IPS-20b (cell line): ENCODE measurements around the gene L1TD1.
"Not testable (repeated sequence)": the region's sequence is repeated elsewhere in the genome, so short reads cannot be mapped to it uniquely, and the experiment has no call there.

ENCODE experiments used
- H3K27ac ChIP-seq: one replicate; pipeline ENCODE4 v1.5.1; 2013; ENCODE audit warnings: low read length
- H3K27me3 ChIP-seq: 2 replicates; pipeline ENCODE4 v1.6.1; 2013; ENCODE audit warnings: mild to moderate bottlenecking, low read length, inconsistent platforms; ENCODE audit not compliant: insufficient read depth
- H3K36me3 ChIP-seq: 2 replicates; pipeline ENCODE4 v1.6.1; 2013; ENCODE audit warnings: low read depth, mild to moderate bottlenecking, inconsistent platforms, low read length, moderate library complexity; ENCODE audit not compliant: insufficient read depth
- H3K4me1 ChIP-seq: 2 replicates; pipeline ENCODE4 v1.6.1; 2013; ENCODE audit warnings: mild to moderate bottlenecking, control low read depth, inconsistent platforms, low read length, moderate library complexity; ENCODE audit not compliant: insufficient read depth
- H3K4me3 ChIP-seq: 2 replicates; pipeline ENCODE4 v1.5.1; 2013; ENCODE audit warnings: mild to moderate bottlenecking, low read length, inconsistent platforms
- H3K9ac ChIP-seq: 2 replicates; pipeline ENCODE4 v1.6.1; 2013; ENCODE audit warnings: low read depth, mild to moderate bottlenecking, inconsistent platforms, low read length, moderate library complexity
- H3K9me3 ChIP-seq: 2 replicates; pipeline ENCODE4 v1.6.1; 2013; ENCODE audit warnings: mild to moderate bottlenecking, low read depth, low read length, inconsistent platforms; ENCODE audit not compliant: insufficient read depth

Gene L1TD1

GRCh38 chr1:62208087-62208486 lies 13.4 kb downstream of the L1TD1 start:
- H3K27me3 ChIP-seq, result no peaks in the 10 kb centered on the region
- 0 out of 2 replicates have a peak, but pooled peaks cover 3% of the 10 kb centered on the region for H3K4me1 ChIP-seq
- H3K36me3 ChIP-seq, result peaks cover 90% of the 10 kb centered on the region
- no peak overlapping the region for H3K4me3 ChIP-seq
- no peak overlapping the region for H3K9ac ChIP-seq
- peaks cover 10% of the 10 kb centered on the region; the same call in 1 of the 2 replicates for H3K9me3 ChIP-seq
- no peak overlapping the region for H3K27ac ChIP-seq

DNA sequence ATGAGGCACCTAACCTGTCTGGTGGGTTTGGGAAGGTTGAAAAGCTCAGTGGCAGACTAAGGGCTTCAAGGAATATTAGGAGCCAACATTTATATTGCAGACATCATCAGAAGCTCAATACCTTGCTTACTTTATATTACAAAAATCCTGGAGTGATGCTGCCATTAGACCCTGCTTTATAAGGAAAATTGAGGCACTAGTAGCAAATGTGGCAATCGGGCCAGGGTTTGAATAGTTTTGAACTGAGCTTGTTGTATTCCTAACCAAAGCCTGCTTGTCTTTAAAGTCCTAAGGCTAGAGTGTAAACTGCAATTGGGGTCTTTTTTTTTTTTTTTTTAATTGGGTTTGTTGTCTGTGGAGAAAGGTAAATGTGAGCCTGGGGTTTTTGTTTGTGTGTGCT lies 14.3 kb downstream of the L1TD1 start:
- Histone ChIP-seq H3K27me3 (no peaks in the 10 kb centered on the region), H3K9me3 (peaks cover 10% of the 10 kb centered on the region; the same call in 1 of the 2 replicates), H3K4me3 (no peak overlapping the region), H3K27ac (no peak overlapping the region), H3K4me1 (0 out of 2 replicates have a peak, but pooled peaks cover 3% of the 10 kb centered on the region), H3K36me3 (peaks cover 82% of the 10 kb centered on the region), H3K9ac (no peak overlapping the region)

DNA sequence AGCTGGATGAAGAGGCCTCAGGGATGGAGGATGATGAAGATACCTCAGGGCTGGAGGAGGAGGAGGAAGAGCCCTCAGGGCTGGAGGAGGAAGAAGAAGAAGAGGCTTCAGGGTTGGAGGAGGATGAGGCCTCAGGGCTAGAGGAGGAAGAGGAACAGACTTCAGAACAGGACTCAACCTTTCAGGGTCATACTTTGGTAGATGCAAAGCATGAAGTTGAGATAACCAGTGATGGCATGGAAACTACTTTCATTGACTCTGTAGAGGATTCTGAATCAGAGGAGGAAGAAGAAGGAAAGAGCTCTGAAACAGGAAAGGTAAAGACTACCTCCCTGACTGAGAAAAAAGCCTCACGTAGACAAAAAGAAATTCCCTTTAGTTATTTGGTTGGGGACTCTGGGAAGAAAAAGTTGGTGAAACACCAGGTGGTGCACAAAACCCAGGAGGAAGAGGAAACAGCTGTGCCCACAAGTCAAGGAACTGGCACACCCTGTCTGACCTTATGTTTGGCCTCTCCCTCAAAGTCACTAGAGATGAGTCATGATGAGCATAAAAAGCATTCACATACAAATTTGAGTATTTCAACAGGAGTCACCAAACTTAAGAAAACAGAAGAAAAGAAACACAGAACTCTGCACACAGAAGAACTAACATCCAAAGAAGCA lies 15.4 kb downstream of the L1TD1 start:
- Histone ChIP-seq H3K36me3 (peaks cover 71% of the 10 kb centered on the region), H3K9ac (no peak overlapping the region), H3K27ac (no peak overlapping the region)

DNA sequence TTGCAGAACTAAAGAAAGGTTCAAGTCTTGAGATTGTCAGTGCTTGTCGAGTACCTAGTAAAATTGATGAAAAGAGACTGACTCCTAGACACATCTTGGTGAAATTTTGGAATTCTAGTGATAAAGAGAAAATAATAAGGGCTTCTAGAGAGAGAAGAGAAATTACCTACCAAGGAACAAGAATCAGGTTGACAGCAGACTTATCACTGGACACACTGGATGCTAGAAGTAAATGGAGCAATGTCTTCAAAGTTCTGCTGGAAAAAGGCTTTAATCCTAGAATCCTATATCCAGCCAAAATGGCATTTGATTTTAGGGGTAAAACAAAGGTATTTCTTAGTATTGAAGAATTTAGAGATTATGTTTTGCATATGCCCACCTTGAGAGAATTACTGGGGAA lies 16.3 kb downstream of the L1TD1 start:
- H3K9me3 ChIP-seq, result peaks cover 10% of the 10 kb centered on the region; the same call in 1 of the 2 replicates
- no peak overlapping the region for H3K4me3 ChIP-seq
- H3K27me3 ChIP-seq, result no peaks in the 10 kb centered on the region
- no peak overlapping the region for H3K27ac ChIP-seq
- H3K4me1 ChIP-seq, result no peaks in the 10 kb centered on the region
- H3K36me3 ChIP-seq, result peaks cover 63% of the 10 kb centered on the region
- H3K9ac ChIP-seq, result no peak overlapping the region

More for the DNA sequence above, 15.4 kb downstream of the L1TD1 start:
- Histone ChIP-seq H3K9me3 (peaks cover 10% of the 10 kb centered on the region; the same call in 1 of the 2 replicates), H3K27me3 (no peaks in the 10 kb centered on the region), H3K4me1 (no peaks in the 10 kb centered on the region), H3K4me3 (no peak overlapping the region)

GRCh38 chr1:62212411-62212810 lies 17.8 kb downstream of the L1TD1 start:
- Histone ChIP-seq H3K27ac (no peak overlapping the region), H3K4me1 (no peaks in the 10 kb centered on the region), H3K27me3 (no peaks in the 10 kb centered on the region), H3K36me3 (peaks cover 48% of the 10 kb centered on the region), H3K4me3 (no peak overlapping the region), H3K9me3 (peaks cover 10% of the 10 kb centered on the region; the same call in 1 of the 2 replicates), H3K9ac (no peak overlapping the region)

- H3K9ac ChIP-seq, result no peak overlapping the region
- no peaks in the 10 kb centered on the region for H3K4me1 ChIP-seq
- H3K27ac ChIP-seq, result no peak overlapping the region
- H3K9me3 ChIP-seq, result peaks cover 10% of the 10 kb centered on the region; the same call in 1 of the 2 replicates
- peaks cover 44% of the 10 kb centered on the region for H3K36me3 ChIP-seq
- H3K27me3 ChIP-seq, result no peaks in the 10 kb centered on the region
- no peak overlapping the region for H3K4me3 ChIP-seq
Measured at GRCh38 chr1:62213075-62213914, 18.6 kb downstream of the L1TD1 start.

- Histone ChIP-seq H3K36me3 (peaks cover 16% of the 10 kb centered on the region), H3K9me3 (no peaks in the 10 kb centered on the region), H3K27me3 (no peaks in the 10 kb centered on the region), H3K9ac (no peak overlapping the region), H3K4me1 (no peaks in the 10 kb centered on the region), H3K27ac (no peak overlapping the region), H3K4me3 (no peak overlapping the region)
Measured at GRCh38 chr1:62218604-62219003, 24.0 kb downstream of the L1TD1 start.

GRCh38 chr1:62220456-62220855 lies 25.8 kb downstream of the L1TD1 start:
- not testable (repeated sequence) for H3K4me3 ChIP-seq, H3K9me3 ChIP-seq, H3K27ac ChIP-seq, H3K9ac ChIP-seq, H3K4me1 ChIP-seq, H3K27me3 ChIP-seq
- H3K36me3 ChIP-seq, result peaks cover 28% of the 10 kb centered on the region

DNA sequence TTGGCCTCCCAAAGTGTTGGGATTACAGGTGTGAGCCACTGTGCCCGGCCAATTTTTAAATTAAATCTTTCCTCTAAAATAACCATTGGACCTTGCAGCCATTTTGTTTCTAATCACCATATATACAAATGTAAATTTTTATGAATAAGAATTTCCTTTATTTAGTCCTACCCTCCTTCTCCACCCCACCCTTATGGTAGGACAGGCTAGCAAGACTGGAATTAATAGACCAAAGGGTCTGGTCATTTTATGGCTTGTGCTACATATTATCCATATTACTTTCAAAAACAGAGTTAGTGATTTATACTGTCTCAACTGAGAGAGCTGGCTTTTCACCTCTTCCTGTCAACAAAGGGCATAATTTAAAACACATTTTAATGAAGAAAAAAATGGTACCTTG lies 26.5 kb downstream of the L1TD1 start:
- H3K4me1 ChIP-seq, result no peaks in the 10 kb centered on the region
- no peak overlapping the region for H3K4me3 ChIP-seq
- peaks cover 32% of the 10 kb centered on the region for H3K36me3 ChIP-seq
- H3K9ac ChIP-seq, result no peak overlapping the region
- H3K27me3 ChIP-seq, result no peaks in the 10 kb centered on the region
- H3K9me3 ChIP-seq, result no peaks in the 10 kb centered on the region
- H3K27ac ChIP-seq, result no peak overlapping the region

DNA sequence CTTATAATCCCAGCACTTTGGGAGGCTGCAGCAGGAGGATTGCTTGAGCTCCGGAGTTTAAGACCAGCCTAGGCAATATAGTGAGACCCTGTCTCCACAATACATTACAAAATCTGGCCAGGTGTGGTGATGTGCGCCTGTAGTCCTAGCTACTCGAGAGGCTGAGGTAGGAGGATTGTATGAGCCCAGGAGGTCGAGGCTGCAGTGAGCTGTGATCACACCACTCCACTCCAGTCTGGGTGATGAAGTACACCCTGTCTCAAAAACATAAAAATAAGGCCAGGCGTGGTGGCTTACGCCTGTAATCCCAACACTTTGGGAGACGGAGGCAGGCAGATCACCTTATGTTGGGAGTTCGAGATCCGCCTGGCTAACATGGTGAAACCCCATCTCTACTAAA lies 27.7 kb downstream of the L1TD1 start:
- no peaks in the 10 kb centered on the region for H3K4me1 ChIP-seq
- no peak overlapping the region for H3K27ac ChIP-seq
- H3K27me3 ChIP-seq, result no peaks in the 10 kb centered on the region
- peaks cover 42% of the 10 kb centered on the region for H3K36me3 ChIP-seq
- no peak overlapping the region for H3K4me3 ChIP-seq
- H3K9me3 ChIP-seq, result no peaks in the 10 kb centered on the region
- no peak overlapping the region for H3K9ac ChIP-seq

DNA sequence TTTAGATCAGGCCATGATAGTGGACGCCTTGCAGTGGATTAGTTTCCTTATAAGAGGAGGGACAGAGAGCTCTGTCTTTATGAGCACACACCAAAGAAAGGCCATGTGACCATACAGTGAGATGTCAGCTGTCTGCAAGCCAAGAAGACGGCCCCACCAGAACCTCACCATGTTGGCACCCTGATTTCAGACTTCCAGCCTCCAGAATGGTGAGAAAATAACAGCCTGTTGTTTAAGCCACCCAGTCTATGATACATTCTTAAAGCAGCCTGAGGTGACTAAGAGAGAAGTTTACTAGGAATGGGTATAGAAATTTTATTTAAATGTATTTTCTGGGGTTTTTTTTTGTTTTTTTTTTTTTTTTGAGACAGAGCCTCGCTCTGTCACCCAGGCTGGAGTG lies 29.5 kb downstream of the L1TD1 start:
- H3K9me3 ChIP-seq, result no peaks in the 10 kb centered on the region
- H3K4me3 ChIP-seq, result no peak overlapping the region
- peaks cover 7% of the 10 kb centered on the region for H3K4me1 ChIP-seq
- no peak overlapping the region for H3K27ac ChIP-seq
- H3K27me3 ChIP-seq, result no peaks in the 10 kb centered on the region
- H3K9ac ChIP-seq, result no peak overlapping the region
- H3K36me3 ChIP-seq, result peaks cover 47% of the 10 kb centered on the region

- Histone ChIP-seq H3K4me1 (peaks cover 14% of the 10 kb centered on the region), H3K27me3 (no peaks in the 10 kb centered on the region), H3K27ac (no peak overlapping the region), H3K9ac (no peak overlapping the region), H3K36me3 (peaks cover 50% of the 10 kb centered on the region), H3K9me3 (no peaks in the 10 kb centered on the region), H3K4me3 (no peak overlapping the region)
Measured at GRCh38 chr1:62227496-62227895, 32.8 kb downstream of the L1TD1 start.
